Thyroid gland (tissue), 4 donors: ENCODE measurements around the gene CBY3.

ENCODE experiments used
- POLR2A ChIP-seq, 2 donors: fragments of 450-650 bp; IDR thresholded peaks; one replicate each; pipeline ENCODE4 v1.6.1; 2017; ENCODE audit warnings: antibody characterized with exemption in 2 of 2, mild to moderate bottlenecking in 2 of 2, moderate library complexity in 1 of 2
- TF ChIP-seq, protein P1 (sequence below), 6 experiments: fragments of 200-600 bp in 3 of 6; fragments of 450-650 bp in 3 of 6; sonication (generic) in 3 of 6; IDR thresholded peaks; one replicate each; pipeline ENCODE4 v1.5.1; 2016 to 2019; ENCODE audit warnings: antibody characterized with exemption in 6 of 6, mild to moderate bottlenecking in 2 of 6, inconsistent platforms in 1 of 6, moderate library complexity in 1 of 6

- TF ChIP-seq, protein P1, sequence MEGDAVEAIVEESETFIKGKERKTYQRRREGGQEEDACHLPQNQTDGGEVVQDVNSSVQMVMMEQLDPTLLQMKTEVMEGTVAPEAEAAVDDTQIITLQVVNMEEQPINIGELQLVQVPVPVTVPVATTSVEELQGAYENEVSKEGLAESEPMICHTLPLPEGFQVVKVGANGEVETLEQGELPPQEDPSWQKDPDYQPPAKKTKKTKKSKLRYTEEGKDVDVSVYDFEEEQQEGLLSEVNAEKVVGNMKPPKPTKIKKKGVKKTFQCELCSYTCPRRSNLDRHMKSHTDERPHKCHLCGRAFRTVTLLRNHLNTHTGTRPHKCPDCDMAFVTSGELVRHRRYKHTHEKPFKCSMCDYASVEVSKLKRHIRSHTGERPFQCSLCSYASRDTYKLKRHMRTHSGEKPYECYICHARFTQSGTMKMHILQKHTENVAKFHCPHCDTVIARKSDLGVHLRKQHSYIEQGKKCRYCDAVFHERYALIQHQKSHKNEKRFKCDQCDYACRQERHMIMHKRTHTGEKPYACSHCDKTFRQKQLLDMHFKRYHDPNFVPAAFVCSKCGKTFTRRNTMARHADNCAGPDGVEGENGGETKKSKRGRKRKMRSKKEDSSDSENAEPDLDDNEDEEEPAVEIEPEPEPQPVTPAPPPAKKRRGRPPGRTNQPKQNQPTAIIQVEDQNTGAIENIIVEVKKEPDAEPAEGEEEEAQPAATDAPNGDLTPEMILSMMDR (IDR thresholded peaks at IDR 0.05), result no peak
- no peak for TF ChIP-seq POLR2A (IDR thresholded peaks at IDR 0.05)
These were observed 39.4 kb upstream of the CBY3 start for GRCh38 chr5:179720222-179720621.
